ENCODE results near the gene CNGB1. TPM values are rescaled to one million over a fixed set of nuclear protein-coding genes. Genes with fewer than 3 reads are reported as not detected.

CNGB1 gene
- polyA plus RNA-seq, 1 donor (not counting 4 experiments of a cell fraction or from before 2014, with no cell fraction given), result 0.08 TPM

DNA sequence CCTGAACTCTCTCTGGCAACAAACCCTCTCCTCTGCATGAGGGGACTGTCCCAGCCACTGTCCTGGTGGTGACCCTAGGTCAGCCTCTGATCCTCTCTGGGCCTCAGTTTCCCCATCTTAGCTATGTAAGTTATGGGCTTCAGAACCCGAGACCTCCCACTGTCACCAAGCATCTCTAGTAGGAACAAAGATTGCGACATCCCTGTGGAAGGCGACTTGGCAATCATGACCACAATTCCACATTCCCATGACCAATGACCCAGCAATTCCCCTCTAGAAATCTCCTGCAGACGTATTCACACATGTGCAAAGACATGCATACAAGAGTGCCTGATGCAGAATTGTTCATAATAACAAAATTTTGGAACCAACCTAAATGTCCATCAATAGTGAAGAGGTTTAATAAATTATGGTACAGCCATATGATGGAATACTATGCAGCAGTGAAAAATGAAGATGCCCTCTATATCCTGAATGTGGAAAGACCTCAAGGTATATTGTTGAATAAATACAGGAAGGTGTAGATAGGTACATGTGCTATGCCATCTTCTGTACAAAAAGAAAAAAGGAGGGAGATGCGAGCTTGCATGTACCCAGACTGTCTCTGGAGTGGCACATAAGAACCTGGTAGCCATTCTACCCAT is 21.2 kb downstream of the CNGB1 start:
- no peak for DNase-seq (ENCODE audit: low read depth, low spot score)
- no peaks in the 10 kb centered on the region for H4K20me1 ChIP-seq (ENCODE audit: control insufficient read depth, extremely low read depth, insufficient read depth, low read length)
- H3K4me2 ChIP-seq (ENCODE audit: control insufficient read depth, extremely low read depth, insufficient read depth, low read depth, low read length), result no peak overlapping the region
- no peaks in the 10 kb centered on the region for H3K9me3 ChIP-seq (ENCODE audit: control insufficient read depth, low read depth, low read length)
- H3K79me2 ChIP-seq (ENCODE audit: control insufficient read depth, insufficient read depth, low read length), result no peaks in the 10 kb centered on the region
- H3K27ac ChIP-seq (ENCODE audit: control insufficient read depth, insufficient read depth, low read length), result no peak overlapping the region
- H3K9ac ChIP-seq (ENCODE audit: control insufficient read depth, extremely low read depth, insufficient read depth, low read length), result no peak overlapping the region
- peaks cover 6% of the 10 kb centered on the region for H3K27me3 ChIP-seq (ENCODE audit: control insufficient read depth, extremely low read depth, insufficient read depth, low read length)
- no peaks in the 10 kb centered on the region for H3K36me3 ChIP-seq (ENCODE audit: control insufficient read depth in 2 of 2, extremely low read depth in 1 of 2, insufficient read depth in 2 of 2, low read length in 2 of 2)
- no peak overlapping the region for H2AFZ ChIP-seq (ENCODE audit: control insufficient read depth, low read length)
- no peak overlapping the region for H3K4me3 ChIP-seq (ENCODE audit: control insufficient read depth in 2 of 3, extremely low read depth in 1 of 3, insufficient read depth in 2 of 3, low read depth in 1 of 3, low read length in 3 of 3)
- TF ChIP-seq EZH2 (IDR thresholded peaks at IDR 0.05; ENCODE audit: low read length), result no peak
- TF ChIP-seq, protein P1, sequence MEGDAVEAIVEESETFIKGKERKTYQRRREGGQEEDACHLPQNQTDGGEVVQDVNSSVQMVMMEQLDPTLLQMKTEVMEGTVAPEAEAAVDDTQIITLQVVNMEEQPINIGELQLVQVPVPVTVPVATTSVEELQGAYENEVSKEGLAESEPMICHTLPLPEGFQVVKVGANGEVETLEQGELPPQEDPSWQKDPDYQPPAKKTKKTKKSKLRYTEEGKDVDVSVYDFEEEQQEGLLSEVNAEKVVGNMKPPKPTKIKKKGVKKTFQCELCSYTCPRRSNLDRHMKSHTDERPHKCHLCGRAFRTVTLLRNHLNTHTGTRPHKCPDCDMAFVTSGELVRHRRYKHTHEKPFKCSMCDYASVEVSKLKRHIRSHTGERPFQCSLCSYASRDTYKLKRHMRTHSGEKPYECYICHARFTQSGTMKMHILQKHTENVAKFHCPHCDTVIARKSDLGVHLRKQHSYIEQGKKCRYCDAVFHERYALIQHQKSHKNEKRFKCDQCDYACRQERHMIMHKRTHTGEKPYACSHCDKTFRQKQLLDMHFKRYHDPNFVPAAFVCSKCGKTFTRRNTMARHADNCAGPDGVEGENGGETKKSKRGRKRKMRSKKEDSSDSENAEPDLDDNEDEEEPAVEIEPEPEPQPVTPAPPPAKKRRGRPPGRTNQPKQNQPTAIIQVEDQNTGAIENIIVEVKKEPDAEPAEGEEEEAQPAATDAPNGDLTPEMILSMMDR (optimal IDR thresholded peaks at IDR 0.05 in 1 of 3, IDR thresholded peaks at IDR 0.05 in 1 of 3, conservative IDR thresholded peaks at IDR 0.05 in 1 of 3; ENCODE audit: extremely low read depth in 1 of 3, insufficient read depth in 2 of 3, low read length in 3 of 3), result no peak
- dilution Hi-C loops (cut with MboI; ENCODE audit: extremely low pct_ligation_motif_present, low sequenced_read_pairs), result no loop called here
- FAIRE-seq, result no peak
- no peaks in the 10 kb centered on the region for H3K4me1 ChIP-seq (ENCODE audit: control insufficient read depth, extremely low read depth, insufficient read depth, low read length)
- H3K9me1 ChIP-seq (ENCODE audit: control insufficient read depth, extremely low read depth, insufficient read depth, low read length), result no peaks in the 10 kb centered on the region

DNA sequence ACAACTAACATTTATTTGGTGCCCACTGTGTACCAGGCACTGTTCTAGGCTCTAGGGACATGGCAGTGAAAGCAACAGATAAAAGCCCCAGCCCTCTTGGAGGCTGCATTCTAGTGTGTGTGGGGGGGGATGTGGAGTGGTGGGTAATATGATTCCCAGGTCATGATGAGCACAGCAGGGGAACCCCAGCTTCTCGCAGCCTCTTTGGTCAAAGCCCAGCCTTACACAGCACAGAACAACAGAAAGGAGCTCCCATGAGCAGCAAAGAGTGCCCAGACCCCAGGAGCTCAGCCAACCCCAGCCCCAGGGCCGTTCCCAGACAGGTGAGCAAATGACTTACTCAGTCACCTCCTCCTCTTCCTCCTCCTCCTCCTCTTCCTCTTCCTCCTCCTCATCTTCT is 21.9 kb downstream of the CNGB1 start:
- no peak overlapping the region for H3K4me2 ChIP-seq (ENCODE audit: control insufficient read depth, extremely low read depth, insufficient read depth, low read depth, low read length)
- H3K4me1 ChIP-seq (ENCODE audit: control insufficient read depth, extremely low read depth, insufficient read depth, low read length), result no peaks in the 10 kb centered on the region
- no peaks in the 10 kb centered on the region for H3K36me3 ChIP-seq (ENCODE audit: control insufficient read depth in 2 of 2, extremely low read depth in 1 of 2, insufficient read depth in 2 of 2, low read length in 2 of 2)
- H4K20me1 ChIP-seq (ENCODE audit: control insufficient read depth, extremely low read depth, insufficient read depth, low read length), result no peaks in the 10 kb centered on the region
- FAIRE-seq, result no peak
- H2AFZ ChIP-seq (ENCODE audit: control insufficient read depth, low read length), result no peak overlapping the region
- dilution Hi-C loops (cut with MboI; ENCODE audit: extremely low pct_ligation_motif_present, low sequenced_read_pairs), result no loop called here
- TF ChIP-seq EZH2 (IDR thresholded peaks at IDR 0.05; ENCODE audit: low read length), result no peak
- TF ChIP-seq, protein P1 (optimal IDR thresholded peaks at IDR 0.05 in 1 of 3, IDR thresholded peaks at IDR 0.05 in 1 of 3, conservative IDR thresholded peaks at IDR 0.05 in 1 of 3; ENCODE audit: extremely low read depth in 1 of 3, insufficient read depth in 2 of 3, low read length in 3 of 3), result no peak
- no peaks in the 10 kb centered on the region for H3K9me3 ChIP-seq (ENCODE audit: control insufficient read depth, low read depth, low read length)
- DNase-seq (ENCODE audit: low read depth, low spot score), result no peak
- H3K27ac ChIP-seq (ENCODE audit: control insufficient read depth, insufficient read depth, low read length), result no peak overlapping the region
- no peaks in the 10 kb centered on the region for H3K9me1 ChIP-seq (ENCODE audit: control insufficient read depth, extremely low read depth, insufficient read depth, low read length)
- H3K27me3 ChIP-seq (ENCODE audit: control insufficient read depth, extremely low read depth, insufficient read depth, low read length), result peaks cover 6% of the 10 kb centered on the region
- H3K9ac ChIP-seq (ENCODE audit: control insufficient read depth, extremely low read depth, insufficient read depth, low read length), result no peak overlapping the region
- H3K79me2 ChIP-seq (ENCODE audit: control insufficient read depth, insufficient read depth, low read length), result no peaks in the 10 kb centered on the region
- H3K4me3 ChIP-seq (ENCODE audit: control insufficient read depth in 2 of 3, extremely low read depth in 1 of 3, insufficient read depth in 2 of 3, low read depth in 1 of 3, low read length in 3 of 3), result no peak overlapping the region

All from keratinocyte (primary cell).